HepG2 (cell line): ENCODE data around the gene PEX10. TPM values are rescaled to one million over a fixed set of nuclear protein-coding genes. Genes with fewer than 3 reads are reported as not detected.
A peak's percentile ranks its signal among the peaks of the same experiment; 100 is the strongest.

Experiments
- ARID4A ChIP-seq: sonication (generic); formaldehyde crosslinking; IDR thresholded peaks from 2 replicates; pipeline ENCODE4 v1.5.0; 2020; ENCODE audit warnings: mild to moderate bottlenecking, missing genetic modification reagents, borderline replicate concordance
- ARNT2 ChIP-seq: sonication (generic); formaldehyde crosslinking; IDR thresholded peaks from 2 replicates; pipeline ENCODE4 v1.8.0; 2022; ENCODE audit warnings: mild to moderate bottlenecking, low read depth, missing genetic modification reagents, moderate library complexity
- DR1 ChIP-seq: sonication (generic); formaldehyde crosslinking; IDR thresholded peaks from 2 replicates; pipeline ENCODE4 v1.8.0; 2021; ENCODE audit warnings: mild to moderate bottlenecking, missing genetic modification reagents, inconsistent platforms
- HMGXB4 ChIP-seq, 2 experiments: sonication (generic) in 1 of 2; formaldehyde crosslinking in 1 of 2; IDR thresholded peaks; 2 replicates each; pipeline versions ENCODE4 v1.4.0 to v1.6.1; 2018 to 2020; ENCODE audit warnings: missing genetic modification reagents in 2 of 2, borderline replicate concordance in 1 of 2, low read depth in 1 of 2, mild to moderate bottlenecking in 1 of 2, missing biosample characterization in 1 of 2
- NFKB2 ChIP-seq: sonication (generic); formaldehyde crosslinking; IDR thresholded peaks from 2 replicates; pipeline ENCODE4 v1.4.0; 2020; ENCODE audit warnings: missing genetic modification reagents, borderline replicate concordance
- PREB ChIP-seq: sonication (generic); formaldehyde crosslinking; IDR thresholded peaks from 2 replicates; pipeline ENCODE4 v1.4.0; 2020; ENCODE audit warnings: missing genetic modification reagents
- TEAD3 ChIP-seq: optimal IDR thresholded peaks from 2 replicates; pipeline ENCODE3; 2016; ENCODE audit warnings: borderline replicate concordance
- ZNF503 ChIP-seq: sonication (generic); formaldehyde crosslinking; IDR thresholded peaks from 2 replicates; pipeline ENCODE4 v1.4.0; 2020; ENCODE audit warnings: missing genetic modification reagents
- ZSCAN31 ChIP-seq: sonication (generic); formaldehyde crosslinking; IDR thresholded peaks from 2 replicates; pipeline ENCODE4 v1.5.0; 2020; ENCODE audit warnings: low read depth, mild to moderate bottlenecking, missing genetic modification reagents
- polyA plus RNA-seq, 8 experiments: library from polyadenylated mRNA; depleted of rRNA in 3 of 8; stranded (reverse) in 7 of 8; unstranded in 1 of 8; fragments of >200 nt; fragmentation: Illumina TruSeq in 4 of 8; extraction: Trizol in 4 of 8; gene quantifications; 2 replicates each; pipeline versions ENCODE4 v1.2.1 to v1.2.3, GENCODE V29; 2011 to 2016; ENCODE audit warnings: low read depth in 4 of 8, missing spikeins in 1 of 8, mixed read lengths in 1 of 8; ENCODE audit not compliant: insufficient read depth in 1 of 8
- total RNA-seq, 5 experiments: library from RNA; depleted of rRNA; stranded (reverse); fragments of >200 nt; fragmentation: Illumina TruSeq; extraction: Trizol; gene quantifications; 2 replicates each; pipeline ENCODE4 v1.2.3, GENCODE V29; 2016; ENCODE audit warnings: low read depth in 1 of 5

PEX10 gene
- total and polyA plus RNA-seq, 2 of the 13 experiments (the other 11 are each of a cell fraction or from before 2014, with no cell fraction given): 16.1 to 39.6 TPM

- no peak for TF ChIP-seq ARID4A
- TF ChIP-seq NFKB2: peak; percentile 54; the same call in 1 of the 2 replicates
- peak; percentile 11 to 27; a peak in 1 of 4 replicates for TF ChIP-seq HMGXB4 (CRISPR knock-in tag; IDR thresholded peaks at IDR 0.05; ENCODE audit: borderline replicate concordance in 1 of 2, low read depth in 1 of 2)
- no peak for TF ChIP-seq TEAD3
- TF ChIP-seq DR1 (CRISPR knock-in tag): no peak; the same call in 1 of the 2 replicates
- no peak for TF ChIP-seq PREB (CRISPR knock-in tag)
- no peak for TF ChIP-seq ARNT2
- no peak for TF ChIP-seq ZNF503
- no peak for TF ChIP-seq ZSCAN31 (CRISPR knock-in tag)
Measured at GRCh38 chr1:2413495-2414296, 1.3 kb upstream of the PEX10 start (continued).
